HCT116 (cell line): Measurements from ENCODE around the gene ANKS1A. TPM values are rescaled to one million over a fixed set of nuclear protein-coding genes. Genes with fewer than 3 reads are reported as not detected.

Experiments
- ATAC-seq: fragments of 200-7000 bp; cut with Tn5 transposase; 2 replicates; pipeline ENCODE4 v1.9.1; 2020; ENCODE audit warnings: mild to moderate bottlenecking, moderate library complexity
- BruUV-seq: library from RNA; stranded (reverse); fragments of 400-500 nt; replicated peaks from 2 replicates; lab custom pipeline; 2021; lab: Mats Ljungman, UMichigan
- CTCF ChIA-PET: fragments of 300-600 bp; sonication (Branson Sonifier 250); formaldehyde crosslinking; loops from one replicate; lab custom pipeline; 2021; ENCODE audit warnings: antibody characterized with exemption; lab: Charles Lee
- POLR2A ChIA-PET: fragments of 300-600, 350-600 bp; sonication (Branson Sonifier 250); formaldehyde crosslinking; loops from one replicate; lab custom pipeline; 2021; ENCODE audit warnings: antibody characterized with exemption; lab: Charles Lee
- RAD21 ChIA-PET, 2 experiments: fragments of 300-600 bp; sonication (Branson Sonifier 250); formaldehyde crosslinking; loops; one replicate each; lab custom pipeline; 2023; ENCODE audit warnings: low total read pairs in 2 of 2; ENCODE audit not compliant: uncharacterized antibody in 2 of 2, unreplicated experiment in 2 of 2, low non-redundant PET in 1 of 2; lab: Charles Lee
- DNase-seq: peaks from one replicate; pipeline ENCODE4 v3.0.0-alpha.2; 2010; ENCODE audit warnings: low read depth, low spot score
- H2AFZ ChIP-seq: fragments of 200-600 bp; shearing (Covaris generic), sonication (generic); 2 replicates; pipeline ENCODE4 v1.6.1; 2017; ENCODE audit warnings: low read depth, mixed run types, mixed read lengths, antibody characterized with exemption, low read length; ENCODE audit not compliant: poor library complexity, severe bottlenecking
- H3K27ac ChIP-seq: 2 replicates; pipeline ENCODE4 v1.5.1; 2012; ENCODE audit warnings: low read depth, low read length
- H3K27me3 ChIP-seq: fragments of 200-600 bp; sonication (generic); 2 replicates; pipeline ENCODE4 v1.6.1; 2016; ENCODE audit warnings: mixed run types, low read length, mixed read lengths; ENCODE audit not compliant: insufficient read depth
- H3K36me3 ChIP-seq, 2 experiments: fragments of 200-500 bp in 1 of 2; fragments of 200-600 bp in 1 of 2; sonication (Bioruptor generic) in 1 of 2; sonication (generic) in 1 of 2; 2 replicates each; pipeline versions ENCODE4 v1.5.1 to v1.6.1; 2014 to 2016; ENCODE audit warnings: low read length in 2 of 2, inconsistent platforms in 1 of 2, mixed read lengths in 1 of 2, mixed run types in 1 of 2; ENCODE audit not compliant: insufficient read depth in 2 of 2, control insufficient read depth in 1 of 2
- H3K4me1 ChIP-seq, 2 experiments: fragments of 200-600 bp in 1 of 2; sonication (generic) in 1 of 2; 2 replicates each; pipeline versions ENCODE4 v1.5.1 to v1.6.1; 2012 to 2017; ENCODE audit warnings: low read length in 2 of 2, inconsistent platforms in 1 of 2, mild to moderate bottlenecking in 1 of 2, mixed read lengths in 1 of 2, mixed run types in 1 of 2, moderate library complexity in 1 of 2; ENCODE audit not compliant: insufficient read depth in 2 of 2, control insufficient read depth in 1 of 2
- H3K4me2 ChIP-seq: fragments of 200-600 bp; sonication (generic); 2 replicates; pipeline ENCODE4 v1.6.1; 2017; ENCODE audit warnings: mixed run types, low read length, mixed read lengths
- H3K4me3 ChIP-seq, 2 experiments: fragments of 200-600 bp in 1 of 2; sonication (generic) in 1 of 2; replicated peaks in 1 of 2; 2 replicates each; pipeline ENCODE4 v1.5.1; 2011 to 2016; ENCODE audit warnings: low read length in 2 of 2, control low read depth in 1 of 2, low read depth in 1 of 2, mild to moderate bottlenecking in 1 of 2, mixed read lengths in 1 of 2, mixed run types in 1 of 2
- H3K79me2 ChIP-seq: fragments of 200-600 bp; sonication (generic); 2 replicates; pipeline ENCODE4 v1.6.1; 2017; ENCODE audit warnings: mild to moderate bottlenecking, mixed run types, low read length, moderate library complexity, mixed read lengths; ENCODE audit not compliant: insufficient read depth
- H3K9ac ChIP-seq: fragments of 200-600 bp; sonication (generic); 2 replicates; pipeline ENCODE4 v1.6.1; 2016; ENCODE audit warnings: low read length, mixed read lengths
- H3K9me2 ChIP-seq: fragments of 200-600 bp; sonication (generic), shearing (Covaris generic); 2 replicates; pipeline ENCODE4 v1.6.1; 2017; ENCODE audit warnings: mixed run types, mild to moderate bottlenecking, moderate library complexity; ENCODE audit not compliant: insufficient read depth
- H3K9me3 ChIP-seq, 2 experiments: fragments of 200-500 bp in 1 of 2; fragments of 200-600 bp in 1 of 2; sonication (Bioruptor generic) in 1 of 2; sonication (generic) in 1 of 2; 2 replicates each; pipeline ENCODE4 v1.6.1; 2014 to 2017; ENCODE audit warnings: low read length in 2 of 2, mixed read lengths in 2 of 2, inconsistent platforms in 1 of 2, low read depth in 1 of 2, mild to moderate bottlenecking in 1 of 2, mixed run types in 1 of 2, moderate library complexity in 1 of 2; ENCODE audit not compliant: control insufficient read depth in 1 of 2, insufficient read depth in 1 of 2
- H4K20me1 ChIP-seq: fragments of 200-600 bp; sonication (generic), shearing (Covaris generic); 2 replicates; pipeline ENCODE4 v1.6.1; 2017; ENCODE audit warnings: mixed run types, mild to moderate bottlenecking, moderate library complexity; ENCODE audit not compliant: insufficient read depth
- CBX3 ChIP-seq: IDR thresholded peaks from 2 replicates; pipeline ENCODE4 v1.6.1; 2012; ENCODE audit warnings: low read depth
- CEBPB ChIP-seq: IDR thresholded peaks from 2 replicates; pipeline ENCODE4 v1.6.1; 2012; ENCODE audit warnings: low read depth
- EGR1 ChIP-seq: IDR thresholded peaks from 2 replicates; pipeline ENCODE4 v1.6.1; 2012; ENCODE audit warnings: low read depth
- ELF1 ChIP-seq: IDR thresholded peaks from 2 replicates; pipeline ENCODE4 v1.6.1; 2012; ENCODE audit warnings: low read depth, borderline replicate concordance
- EZH2 ChIP-seq: fragments of 200-600 bp; sonication (generic); IDR thresholded peaks from 2 replicates; pipeline ENCODE4 v1.6.1; 2017; ENCODE audit warnings: antibody characterized with exemption, mixed run types
- EZH2phosphoT487 ChIP-seq: fragments of 200-600 bp; IDR thresholded peaks from 2 replicates; pipeline ENCODE4 v1.6.1; 2018; ENCODE audit warnings: antibody characterized with exemption, borderline replicate concordance
- FOSL1 ChIP-seq: IDR thresholded peaks from 2 replicates; pipeline ENCODE4 v1.6.1; 2012; ENCODE audit warnings: low read depth
- POLR2AphosphoS5 ChIP-seq: IDR thresholded peaks from 2 replicates; pipeline ENCODE4 v1.6.1; 2011; ENCODE audit warnings: mild to moderate bottlenecking, low read depth, low read length, moderate library complexity
- RAD21 ChIP-seq: IDR thresholded peaks from 2 replicates; pipeline ENCODE4 v1.6.1; 2012; ENCODE audit warnings: low read depth, mild to moderate bottlenecking
- REST ChIP-seq: IDR thresholded peaks from 2 replicates; pipeline ENCODE4 v1.6.1; 2012; ENCODE audit warnings: low read depth
- TCF7L2 ChIP-seq: IDR thresholded peaks from 2 replicates; pipeline ENCODE4 v1.7.0; 2011; ENCODE audit warnings: borderline replicate concordance, inconsistent platforms; ENCODE audit not compliant: insufficient read depth, insufficient read length; ENCODE audit errors: extremely low read depth
- ZFX ChIP-seq: fragments of 450-650 bp; IDR thresholded peaks from 2 replicates; pipeline ENCODE4 v1.6.1; 2017
- ZNF274 ChIP-seq: fragments of 200-500 bp; sonication (Bioruptor generic); IDR thresholded peaks from 2 replicates; pipeline ENCODE4 v1.6.1; 2014; ENCODE audit warnings: mild to moderate bottlenecking, low read depth, low read length, inconsistent platforms
- intact Hi-C: fragments of 100-400 bp; cut with micrococcal nuclease; formaldehyde crosslinking; loops from 2 replicates; pipeline ENCODE4 v1.10.0; 2022
- total RNA-seq: library from RNA; stranded (reverse); gene quantifications from one replicate; pipeline ENCODE4 v1.2.1, GENCODE V29; 2021; ENCODE audit not compliant: unreplicated experiment

ANKS1A gene
- total RNA-seq, 1 experiment from 2014 or later = 20.6 TPM

DNA sequence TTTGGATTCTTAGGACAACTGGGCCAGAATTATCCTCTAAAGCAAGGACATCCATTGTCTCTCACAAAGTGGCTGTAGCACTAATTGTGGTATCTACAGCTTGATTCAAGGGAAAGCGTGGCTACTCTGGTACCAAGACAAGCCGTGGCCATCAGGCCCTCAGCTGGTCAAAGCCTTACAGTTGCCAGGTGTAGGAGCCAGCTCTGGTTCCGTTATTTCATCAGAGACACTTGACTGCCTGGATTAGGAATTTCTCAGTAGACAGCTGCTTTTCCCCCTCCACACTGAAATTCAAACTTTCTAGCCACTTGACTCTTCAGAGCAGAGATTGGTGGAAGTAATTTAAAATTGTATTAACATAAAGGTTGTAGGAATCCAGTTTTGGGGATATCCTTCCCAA lies 104.2 kb downstream of the ANKS1A start:
- Histone ChIP-seq H3K79me2 (no peaks in the 10 kb centered on the region), H3K9me2 (no peaks in the 10 kb centered on the region), H3K4me3 (no peak overlapping the region), H3K27ac (no peak overlapping the region), H3K27me3 (no peaks in the 10 kb centered on the region), H3K36me3 (peaks cover 11 to 23% of the 10 kb centered on the region in 2 experiments; a peak in 3 of 4 replicates), H4K20me1 (no peaks in the 10 kb centered on the region), H3K4me2 (no peak overlapping the region), H3K4me1 (no peaks in the 10 kb centered on the region), H3K9me3 (no peaks in the 10 kb centered on the region), H2AFZ (no peak overlapping the region), H3K9ac (no peak overlapping the region)
- POLR2A ChIA-PET = no interaction called here
- CTCF ChIA-PET = interaction anchor here (1.0 to 1.5 kb wide), 2 partner anchors 146 to 248 kb away, joined by 3 read pairs; no protein-coding TSS in a partner anchor
- BruUV-seq = no TSS peak
- RAD21 ChIA-PET = no interaction called here
- TF ChIP-seq REST (no peak), RAD21 (no peak), EZH2phosphoT487 (no peak), EZH2 (no peak), POLR2AphosphoS5 (no peak), CBX3 (no peak), ELF1 (no peak), EGR1 (no peak), ZNF274 (no peak), TCF7L2 (no peak), ZFX (no peak), CEBPB (no peak), FOSL1 (no peak)
- intact Hi-C loops = no loop called here
- ATAC-seq (no peak), DNase-seq (no peak)
